HepG2 (cell line): ENCODE measurements around the gene PTGDR. TPM values are rescaled to one million over a fixed set of nuclear protein-coding genes. Genes with fewer than 3 reads are reported as not detected.

Source experiments
- ATAC-seq: fragments of 200-7000 bp; cut with Tn5 transposase; 3 replicates; pipeline ENCODE4 v1.9.1; 2020; ENCODE audit warnings: mild to moderate bottlenecking, moderate library complexity
- BruUV-seq: library from RNA; stranded (reverse); fragments of 400-500 nt; replicated peaks from 2 replicates; lab custom pipeline; 2021; lab: Mats Ljungman, UMichigan
- CTCF ChIA-PET: fragments of 300-600 bp; formaldehyde crosslinking; extraction: SDS; loops from one replicate; lab custom pipeline; 2021; ENCODE audit warnings: low total read pairs, inconsistent platforms, low intra/inter-chr PET ratio; lab: Yijun Ruan, JAX
- POLR2A ChIA-PET: fragments of 350-600 bp; sonication (Branson Sonifier 250); formaldehyde crosslinking; loops from one replicate; lab custom pipeline; 2020; ENCODE audit warnings: antibody characterized with exemption, inconsistent platforms; lab: Yijun Ruan, JAX
- DNase-seq: peaks from one replicate; pipeline ENCODE4 v3.0.0-alpha.2; 2015; ENCODE audit warnings: low spot score
- FAIRE-seq: peaks from 3 replicates; lab custom pipeline; 2011; peaks lifted over from hg19 to GRCh38; lab: Jason Lieb, UNC
- H2AFZ ChIP-seq: one replicate; pipeline ENCODE4 v1.6.1; 2011; ENCODE audit warnings: low read length, inconsistent platforms
- H3K27ac ChIP-seq: fragments of 300-600 bp; 3 replicates; pipeline ENCODE4 v1.8.0; 2011; ENCODE audit warnings: mixed run types, mild to moderate bottlenecking, mixed read lengths, low read length, inconsistent platforms; ENCODE audit not compliant: insufficient read depth; ENCODE audit errors: extremely low read length
- H3K27me3 ChIP-seq, 2 experiments: fragments of 200-600 bp in 1 of 2; 2 replicates in 1 of 2; 3 replicates in 1 of 2; pipeline versions ENCODE4 v1.6.0 to v1.8.0; 2011; ENCODE audit warnings: low read length in 2 of 2, mild to moderate bottlenecking in 2 of 2, moderate library complexity in 2 of 2, inconsistent platforms in 1 of 2; ENCODE audit not compliant: insufficient read depth in 2 of 2, control insufficient read depth in 1 of 2
- H3K36me3 ChIP-seq, 2 experiments: fragments of 200-600 bp in 1 of 2; replicated peaks in 1 of 2; 2 replicates in 1 of 2; 3 replicates in 1 of 2; pipeline versions ENCODE4 v1.5.1 to v1.8.0; 2011; ENCODE audit warnings: low read length in 2 of 2, inconsistent platforms in 1 of 2; ENCODE audit not compliant: insufficient read depth in 2 of 2, control insufficient read depth in 1 of 2
- H3K4me1 ChIP-seq: 2 replicates; pipeline ENCODE4 v1.5.1; 2012; ENCODE audit warnings: low read length, inconsistent platforms; ENCODE audit not compliant: insufficient read depth
- H3K4me2 ChIP-seq: 2 replicates; pipeline ENCODE4 v1.6.0; 2011; ENCODE audit warnings: low read depth, low read length, inconsistent platforms
- H3K4me3 ChIP-seq, 3 experiments: fragments of 200-600 bp in 1 of 3; sonication (generic), shearing (Covaris generic) in 1 of 3; replicated peaks in 1 of 3; 2 replicates each; pipeline ENCODE4 v1.5.1; 2011 to 2016; ENCODE audit warnings: low read length in 3 of 3, inconsistent platforms in 2 of 3, low read depth in 2 of 3, mild to moderate bottlenecking in 2 of 3, control low read depth in 1 of 3, mixed read lengths in 1 of 3; ENCODE audit not compliant: insufficient read depth in 1 of 3
- H3K79me2 ChIP-seq: one replicate; pipeline ENCODE4 v1.6.1; 2011; ENCODE audit warnings: low read length, inconsistent platforms; ENCODE audit not compliant: insufficient read depth
- H3K9ac ChIP-seq: 2 replicates; pipeline ENCODE4 v1.6.0; 2011; ENCODE audit warnings: mild to moderate bottlenecking, low read depth, low read length, inconsistent platforms; ENCODE audit not compliant: insufficient read depth
- H3K9me3 ChIP-seq: 2 replicates; pipeline ENCODE4 v1.5.1; 2012; ENCODE audit warnings: mild to moderate bottlenecking, low read length
- H4K20me1 ChIP-seq: 2 replicates; pipeline ENCODE4 v1.6.0; 2011; ENCODE audit warnings: inconsistent platforms, mild to moderate bottlenecking, low read length, moderate library complexity; ENCODE audit not compliant: insufficient read depth
- FOXM1 ChIP-seq: sonication (generic); formaldehyde crosslinking; IDR thresholded peaks from 2 replicates; pipeline ENCODE4 v1.5.0; 2020; ENCODE audit warnings: missing genetic modification reagents
- FOXP1 ChIP-seq, 2 experiments: fragments of 450-650 bp in 1 of 2; IDR thresholded peaks; 2 replicates each; pipeline ENCODE4 v1.6.1; 2017 to 2018; ENCODE audit warnings: antibody characterized with exemption in 1 of 2
- HOXA5 ChIP-seq: sonication (generic); formaldehyde crosslinking; IDR thresholded peaks from 2 replicates; pipeline ENCODE4 v1.4.0; 2020; ENCODE audit warnings: missing genetic modification reagents
- ISL2 ChIP-seq: sonication (generic); formaldehyde crosslinking; IDR thresholded peaks from 2 replicates; pipeline ENCODE4 v1.5.0; 2020; ENCODE audit warnings: missing genetic modification reagents
- KLF6 ChIP-seq: IDR thresholded peaks from 2 replicates; pipeline ENCODE4 v1.8.0; 2016; ENCODE audit warnings: missing biosample characterization, missing genetic modification reagents
- MIER3 ChIP-seq: IDR thresholded peaks from 2 replicates; pipeline ENCODE4 v1.6.1; 2016; ENCODE audit warnings: missing compliant biosample characterization, borderline replicate concordance
- NBN ChIP-seq: fragments of 450-650 bp; conservative IDR thresholded peaks from 2 replicates; pipeline ENCODE4 v1.6.1; 2017
- REPIN1 ChIP-seq: sonication (generic); formaldehyde crosslinking; IDR thresholded peaks from 2 replicates; pipeline ENCODE4 v1.8.0; 2022; ENCODE audit warnings: missing genetic modification reagents, low read depth, mild to moderate bottlenecking, borderline replicate concordance
- SYNCRIP ChIP-seq: fragments of 200-400 bp; formaldehyde crosslinking; IDR thresholded peaks from 2 replicates; pipeline ENCODE4 v1.6.1; 2018; ENCODE audit warnings: mild to moderate bottlenecking, low read depth, low read length; ENCODE audit not compliant: insufficient read depth
- TAF15 ChIP-seq: fragments of 200-400 bp; formaldehyde crosslinking; IDR thresholded peaks from one replicate; pipeline ENCODE4 v1.6.1; 2018; ENCODE audit warnings: mild to moderate bottlenecking, low read depth, low read length; ENCODE audit not compliant: poor library complexity, severe bottlenecking
- XRCC5 ChIP-seq: fragments of 200-400 bp; formaldehyde crosslinking; optimal IDR thresholded peaks from 2 replicates; pipeline ENCODE3; 2017; ENCODE audit warnings: mild to moderate bottlenecking, low read length
- ZBTB7A ChIP-seq: sonication (generic); formaldehyde crosslinking; IDR thresholded peaks from 2 replicates; pipeline ENCODE4 v1.8.0; 2022; ENCODE audit warnings: mild to moderate bottlenecking, missing genetic modification reagents
- ZFAT ChIP-seq: sonication (generic); formaldehyde crosslinking; conservative IDR thresholded peaks from 2 replicates; pipeline ENCODE4 v1.8.1; 2023; ENCODE audit warnings: missing genetic modification reagents, inconsistent platforms
- ZFY ChIP-seq: sonication (generic); formaldehyde crosslinking; IDR thresholded peaks from 2 replicates; pipeline ENCODE4 v1.4.0; 2020; ENCODE audit warnings: missing genetic modification reagents
- ZNF17 ChIP-seq: sonication (generic); formaldehyde crosslinking; IDR thresholded peaks from 2 replicates; pipeline ENCODE4 v1.5.0; 2020; ENCODE audit warnings: mild to moderate bottlenecking, missing genetic modification reagents
- ZNF562 ChIP-seq: sonication (generic); formaldehyde crosslinking; IDR thresholded peaks from 2 replicates; pipeline ENCODE4 v1.8.0; 2022; ENCODE audit warnings: missing genetic modification reagents, borderline replicate concordance
- ZNF724P ChIP-seq: sonication (generic); formaldehyde crosslinking; IDR thresholded peaks from 2 replicates; pipeline ENCODE4 v1.8.0; 2022; ENCODE audit warnings: missing genetic modification reagents, borderline replicate concordance
- ZNF772 ChIP-seq: sonication (generic); formaldehyde crosslinking; IDR thresholded peaks from 2 replicates; pipeline ENCODE4 v1.5.0; 2020; ENCODE audit warnings: mild to moderate bottlenecking, missing genetic modification reagents
- WGBS: methylation state at CpG from one replicate; pipeline ENCODE4 v1.1.6; 2017; ENCODE audit warnings: low lambda C conversion rate; 5-methylcytosine and 5-hydroxymethylcytosine counted together
- in situ Hi-C: cut with HindIII; loops from 2 replicates; pipeline ENCODE4 v1.10.0; 2017; ENCODE audit warnings: low pct_unique_long_range_greater_than_20kb; ENCODE audit not compliant: extremely low pct_ligation_motif_present
- intact Hi-C: fragments of 100-400 bp; cut with micrococcal nuclease; formaldehyde crosslinking; loops from one replicate; pipeline ENCODE4 v1.10.0; 2022; ENCODE audit not compliant: unreplicated experiment
- polyA plus RNA-seq, 8 experiments: library from polyadenylated mRNA; depleted of rRNA in 3 of 8; stranded (reverse) in 7 of 8; unstranded in 1 of 8; fragments of >200 nt; fragmentation: Illumina TruSeq in 4 of 8; extraction: Trizol in 4 of 8; gene quantifications; 2 replicates each; pipeline versions ENCODE4 v1.2.1 to v1.2.3, GENCODE V29; 2011 to 2016; ENCODE audit warnings: low read depth in 4 of 8, missing spikeins in 1 of 8, mixed read lengths in 1 of 8; ENCODE audit not compliant: insufficient read depth in 1 of 8
- total RNA-seq, 5 experiments: library from RNA; depleted of rRNA; stranded (reverse); fragments of >200 nt; fragmentation: Illumina TruSeq; extraction: Trizol; gene quantifications; 2 replicates each; pipeline ENCODE4 v1.2.3, GENCODE V29; 2016; ENCODE audit warnings: low read depth in 1 of 5
- TF ChIP-seq, protein P1 (sequence below): sonication (generic); formaldehyde crosslinking; conservative IDR thresholded peaks from 2 replicates; pipeline ENCODE4 v1.4.0; 2020; ENCODE audit warnings: missing genetic modification reagents
- TF ChIP-seq, protein P2 (sequence below): sonication (generic); formaldehyde crosslinking; IDR thresholded peaks from 2 replicates; pipeline ENCODE4 v1.4.0; 2020; ENCODE audit warnings: missing genetic modification reagents
- TF ChIP-seq, protein P3 (sequence below): sonication (generic); IDR thresholded peaks from 2 replicates; pipeline ENCODE4 v1.6.1; 2016; ENCODE audit warnings: low read depth, borderline replicate concordance
- TF ChIP-seq, protein P4 (sequence below): sonication (generic); formaldehyde crosslinking; conservative IDR thresholded peaks from 2 replicates; pipeline ENCODE4 v1.5.0; 2020; ENCODE audit warnings: missing genetic modification reagents

Gene PTGDR
- total and polyA plus RNA-seq, 2 of the 13 experiments (the other 11 are each of a cell fraction or from before 2014, with no cell fraction given) = not detected

DNA sequence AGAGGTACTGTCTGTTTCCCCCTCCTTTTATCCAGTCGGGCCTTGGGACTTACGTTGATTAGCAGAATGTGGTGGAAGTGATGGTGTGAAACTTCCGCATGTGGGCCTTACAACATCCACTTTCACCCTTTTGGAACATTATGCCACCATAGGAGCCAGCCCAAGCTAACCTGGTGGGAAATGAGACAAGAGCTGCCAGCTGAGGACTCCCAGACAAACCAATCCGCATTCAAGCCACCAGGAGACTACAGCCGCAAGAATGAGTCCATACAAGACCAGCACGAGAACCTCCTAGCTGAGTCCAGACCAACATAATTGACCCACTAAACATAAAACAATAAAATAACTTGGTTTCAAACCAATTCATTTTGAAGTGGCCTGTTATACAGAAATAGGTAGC lies 37.5 kb downstream of the PTGDR start:
- POLR2A ChIA-PET = no interaction called here

DNA sequence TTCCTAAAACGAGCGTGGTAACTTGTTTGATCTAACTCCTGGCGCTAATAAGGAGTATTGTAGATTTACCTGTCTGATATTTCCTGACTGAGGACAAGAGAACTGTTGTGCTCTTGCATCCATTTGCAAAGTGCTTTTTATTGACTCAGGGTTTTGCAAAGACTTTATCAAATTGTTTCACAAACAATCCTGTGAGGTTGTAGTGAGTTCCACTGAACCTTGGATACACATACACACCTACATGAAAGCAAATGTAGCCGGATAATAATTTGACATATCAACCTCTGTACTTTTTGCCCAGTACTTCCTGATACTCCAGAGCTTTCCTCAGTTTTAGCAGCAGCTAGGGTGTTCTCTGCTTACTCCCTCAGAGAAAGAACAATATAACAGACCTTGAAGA lies 39.9 kb downstream of the PTGDR start:
- no TSS peak for BruUV-seq
- TF ChIP-seq ZFY (CRISPR knock-in tag) (no peak), ISL2 (CRISPR knock-in tag) (peak; percentile 93), ZNF724P (CRISPR knock-in tag) (no peak), TAF15 (no peak), XRCC5 (no peak), FOXM1 (CRISPR knock-in tag) (no peak), ZNF17 (CRISPR knock-in tag) (no peak), HOXA5 (no peak)
- TF ChIP-seq, protein P1, sequence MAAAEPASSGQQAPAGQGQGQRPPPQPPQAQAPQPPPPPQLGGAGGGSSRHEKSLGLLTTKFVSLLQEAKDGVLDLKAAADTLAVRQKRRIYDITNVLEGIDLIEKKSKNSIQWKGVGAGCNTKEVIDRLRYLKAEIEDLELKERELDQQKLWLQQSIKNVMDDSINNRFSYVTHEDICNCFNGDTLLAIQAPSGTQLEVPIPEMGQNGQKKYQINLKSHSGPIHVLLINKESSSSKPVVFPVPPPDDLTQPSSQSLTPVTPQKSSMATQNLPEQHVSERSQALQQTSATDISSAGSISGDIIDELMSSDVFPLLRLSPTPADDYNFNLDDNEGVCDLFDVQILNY (CRISPR knock-in tag) = no peak
- TF ChIP-seq, protein P2, sequence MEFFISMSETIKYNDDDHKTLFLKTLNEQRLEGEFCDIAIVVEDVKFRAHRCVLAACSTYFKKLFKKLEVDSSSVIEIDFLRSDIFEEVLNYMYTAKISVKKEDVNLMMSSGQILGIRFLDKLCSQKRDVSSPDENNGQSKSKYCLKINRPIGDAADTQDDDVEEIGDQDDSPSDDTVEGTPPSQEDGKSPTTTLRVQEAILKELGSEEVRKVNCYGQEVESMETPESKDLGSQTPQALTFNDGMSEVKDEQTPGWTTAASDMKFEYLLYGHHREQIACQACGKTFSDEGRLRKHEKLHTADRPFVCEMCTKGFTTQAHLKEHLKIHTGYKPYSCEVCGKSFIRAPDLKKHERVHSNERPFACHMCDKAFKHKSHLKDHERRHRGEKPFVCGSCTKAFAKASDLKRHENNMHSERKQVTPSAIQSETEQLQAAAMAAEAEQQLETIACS (CRISPR knock-in tag) = no peak
- TF ChIP-seq, protein P3, sequence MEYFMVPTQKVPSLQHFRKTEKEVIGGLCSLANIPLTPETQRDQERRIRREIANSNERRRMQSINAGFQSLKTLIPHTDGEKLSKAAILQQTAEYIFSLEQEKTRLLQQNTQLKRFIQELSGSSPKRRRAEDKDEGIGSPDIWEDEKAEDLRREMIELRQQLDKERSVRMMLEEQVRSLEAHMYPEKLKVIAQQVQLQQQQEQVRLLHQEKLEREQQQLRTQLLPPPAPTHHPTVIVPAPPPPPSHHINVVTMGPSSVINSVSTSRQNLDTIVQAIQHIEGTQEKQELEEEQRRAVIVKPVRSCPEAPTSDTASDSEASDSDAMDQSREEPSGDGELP = no peak
- TF ChIP-seq, protein P4, sequence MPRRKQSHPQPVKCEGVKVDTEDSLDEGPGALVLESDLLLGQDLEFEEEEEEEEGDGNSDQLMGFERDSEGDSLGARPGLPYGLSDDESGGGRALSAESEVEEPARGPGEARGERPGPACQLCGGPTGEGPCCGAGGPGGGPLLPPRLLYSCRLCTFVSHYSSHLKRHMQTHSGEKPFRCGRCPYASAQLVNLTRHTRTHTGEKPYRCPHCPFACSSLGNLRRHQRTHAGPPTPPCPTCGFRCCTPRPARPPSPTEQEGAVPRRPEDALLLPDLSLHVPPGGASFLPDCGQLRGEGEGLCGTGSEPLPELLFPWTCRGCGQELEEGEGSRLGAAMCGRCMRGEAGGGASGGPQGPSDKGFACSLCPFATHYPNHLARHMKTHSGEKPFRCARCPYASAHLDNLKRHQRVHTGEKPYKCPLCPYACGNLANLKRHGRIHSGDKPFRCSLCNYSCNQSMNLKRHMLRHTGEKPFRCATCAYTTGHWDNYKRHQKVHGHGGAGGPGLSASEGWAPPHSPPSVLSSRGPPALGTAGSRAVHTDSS (CRISPR knock-in tag) = no peak

More for the DNA sequence above, 37.5 kb downstream of the PTGDR start:
- Histone ChIP-seq H3K27ac (no peak overlapping the region), H3K79me2 (no peaks in the 10 kb centered on the region), H2AFZ (no peak overlapping the region), H3K36me3 (no peaks in the 10 kb centered on the region), H3K9me3 (no peaks in the 10 kb centered on the region), H3K27me3 (no peaks in the 10 kb centered on the region), H3K4me3 (no peak overlapping the region), H4K20me1 (no peaks in the 10 kb centered on the region), H3K9ac (no peak overlapping the region), H3K4me2 (no peak overlapping the region), H3K4me1 (peaks cover 22% of the 10 kb centered on the region)
- FAIRE-seq (no peak), ATAC-seq (no peak), DNase-seq (no peak)
- WGBS = 75% methylated on average over 6 of the region's 6 CpGs
- in situ Hi-C loops = no loop called here
- CTCF ChIA-PET = no interaction called here
- no TSS peak for BruUV-seq
- no peak for TF ChIP-seq SYNCRIP
- no peak for TF ChIP-seq ZNF772 (CRISPR knock-in tag)
- TF ChIP-seq KLF6 (CRISPR knock-in tag) = no peak
- no peak for TF ChIP-seq ZNF562 (CRISPR knock-in tag)
- no peak for TF ChIP-seq FOXP1 (IDR thresholded peaks at IDR 0.05)
- no peak for TF ChIP-seq FOXP1 (CRISPR knock-in tag; IDR thresholded peaks at IDR 0.05)
- no peak for TF ChIP-seq ZFAT (CRISPR knock-in tag)
- no peak for TF ChIP-seq REPIN1 (CRISPR knock-in tag)
- no peak for TF ChIP-seq MIER3 (CRISPR knock-in tag)
- TF ChIP-seq ZBTB7A (CRISPR knock-in tag) = no peak
- no peak for TF ChIP-seq NBN
- intact Hi-C loops = loop anchor here (5.0 kb wide), 1 partner anchor 247 kb away; the partner anchor contains the start of genes GPR137C and TXNDC16

More for the DNA sequence above, 39.9 kb downstream of the PTGDR start:
- WGBS = 2% methylated on average over 4 of the region's 4 CpGs
- ATAC-seq = peak; percentile 88
- Histone ChIP-seq H4K20me1 (no peaks in the 10 kb centered on the region), H2AFZ (no peak overlapping the region), H3K27me3 (no peaks in the 10 kb centered on the region), H3K9me3 (no peaks in the 10 kb centered on the region), H3K36me3 (no peaks in the 10 kb centered on the region), H3K4me2 (peak overlapping the region; percentile 29), H3K27ac (peak overlapping the region; percentile 17), H3K4me3 (no peak overlapping the region), H3K9ac (no peak overlapping the region), H3K4me1 (peaks cover 22% of the 10 kb centered on the region), H3K79me2 (no peaks in the 10 kb centered on the region)
- intact Hi-C loops = loop anchor here (5.0 kb wide), 1 partner anchor 245 kb away; the partner anchor contains the start of genes GPR137C and TXNDC16
- FAIRE-seq = peak; percentile 56
- DNase-seq = peak; percentile 84
- POLR2A ChIA-PET = no interaction called here
- CTCF ChIA-PET = no interaction called here
- in situ Hi-C loops = no loop called here
